GM12878 (cell line): ENCODE measurements around the gene KIAA1217. TPM values are rescaled to one million over a fixed set of nuclear protein-coding genes. Genes with fewer than 3 reads are reported as not detected.

ENCODE experiments used
- ATAC-seq: fragments of 200-7000 bp; cut with Tn5 transposase; 3 replicates; pipeline ENCODE4 v1.9.1; 2020; ENCODE audit warnings: mild to moderate bottlenecking, moderate library complexity
- BruUV-seq: library from RNA; stranded (reverse); fragments of 400-500 nt; replicated peaks from 2 replicates; lab custom pipeline; 2021; lab: Mats Ljungman, UMichigan
- CTCF ChIA-PET: fragments of 300-600 bp; sonication (Branson Sonifier 250); formaldehyde crosslinking; extraction: SDS; loops from one replicate; lab custom pipeline; 2021; ENCODE audit warnings: inconsistent platforms; lab: Yijun Ruan, JAX
- POLR2A ChIA-PET: fragments of 350-600 bp; formaldehyde crosslinking; extraction: SDS; loops from one replicate; lab custom pipeline; 2021; ENCODE audit warnings: inconsistent platforms; lab: Charles Lee
- RAD21 ChIA-PET: fragments of 300-600 bp; sonication (Branson Sonifier 250); formaldehyde crosslinking; loops from one replicate; lab custom pipeline; 2023; ENCODE audit warnings: antibody characterized with exemption; ENCODE audit not compliant: unreplicated experiment; lab: Charles Lee
- SMC1A ChIA-PET: fragments of 300-600 bp; sonication (Branson Sonifier 250); formaldehyde crosslinking; loops from one replicate; lab custom pipeline; 2023; ENCODE audit not compliant: unreplicated experiment, uncharacterized antibody; lab: Charles Lee
- DNase-seq: peaks from one replicate; pipeline ENCODE4 v3.0.0-alpha.2; 2011; ENCODE audit warnings: low read depth, low spot score
- FAIRE-seq: peaks from 3 replicates; lab custom pipeline; 2011; peaks lifted over from hg19 to GRCh38; lab: Jason Lieb, UNC
- H2AFZ ChIP-seq: 2 replicates; pipeline ENCODE4 v1.6.0; 2011; ENCODE audit warnings: low read depth, low read length, control low read depth; ENCODE audit not compliant: control insufficient read depth
- H3K27ac ChIP-seq: 2 replicates; pipeline ENCODE4 v1.5.1; 2011; ENCODE audit warnings: control low read depth; ENCODE audit not compliant: control insufficient read depth, insufficient read depth
- H3K27me3 ChIP-seq, 2 experiments: replicated peaks in 1 of 2; 2 replicates each; pipeline versions ENCODE4 v1.6.0 to v1.6.1; 2011; ENCODE audit warnings: low read length in 1 of 2; ENCODE audit not compliant: control insufficient read depth in 2 of 2, insufficient read depth in 2 of 2
- H3K36me3 ChIP-seq, 2 experiments: 2 replicates each; pipeline ENCODE4 v1.5.1; 2011; ENCODE audit warnings: low read length in 1 of 2; ENCODE audit not compliant: control insufficient read depth in 2 of 2, insufficient read depth in 2 of 2
- H3K4me1 ChIP-seq: 2 replicates; pipeline ENCODE4 v1.6.1; 2011; ENCODE audit warnings: mild to moderate bottlenecking, low read length, moderate library complexity, mixed read lengths; ENCODE audit not compliant: control insufficient read depth, insufficient read depth
- H3K4me2 ChIP-seq: 2 replicates; pipeline ENCODE4 v1.6.0; 2011; ENCODE audit warnings: control low read depth; ENCODE audit not compliant: control insufficient read depth, insufficient read depth
- H3K4me3 ChIP-seq: fragments of 200-600 bp; sonication (generic); 2 replicates; pipeline ENCODE4 v1.5.1; 2016
- H3K79me2 ChIP-seq: 2 replicates; pipeline ENCODE4 v1.6.0; 2011; ENCODE audit warnings: low read length; ENCODE audit not compliant: control insufficient read depth, insufficient read depth
- H3K9ac ChIP-seq: 2 replicates; pipeline ENCODE4 v1.8.0; 2011; ENCODE audit warnings: low read length, control low read depth, mixed read lengths; ENCODE audit not compliant: control insufficient read depth, insufficient read depth
- H3K9me3 ChIP-seq: replicated peaks from 3 replicates; pipeline ENCODE4 v1.5.1; 2011; ENCODE audit warnings: mild to moderate bottlenecking, low read length; ENCODE audit not compliant: control insufficient read depth, insufficient read depth
- H4K20me1 ChIP-seq: 2 replicates; pipeline ENCODE4 v1.6.0; 2011; ENCODE audit not compliant: control insufficient read depth, insufficient read depth
- CEBPB ChIP-seq, 2 experiments: fragments of 150-350 bp in 1 of 2; IDR thresholded peaks; 2 replicates each; pipeline ENCODE4 v1.6.1; 2012 to 2014; ENCODE audit warnings: low read depth in 2 of 2, low read length in 2 of 2, borderline replicate concordance in 1 of 2, inconsistent platforms in 1 of 2
- LARP7 ChIP-seq: fragments of 450-650 bp; IDR thresholded peaks from 2 replicates; pipeline ENCODE4 v1.6.1; 2017; ENCODE audit warnings: mild to moderate bottlenecking
- NR2C1 ChIP-seq: fragments of 450-650 bp; IDR thresholded peaks from 2 replicates; pipeline ENCODE4 v1.6.1; 2017; ENCODE audit warnings: antibody characterized with exemption, mild to moderate bottlenecking, moderate library complexity
- RAD21 ChIP-seq: IDR thresholded peaks from 2 replicates; pipeline ENCODE4 v1.6.1; 2011; ENCODE audit warnings: mild to moderate bottlenecking, low read depth, low read length, moderate library complexity; ENCODE audit not compliant: insufficient read depth
- RB1 ChIP-seq: fragments of 450-650 bp; formaldehyde crosslinking; IDR thresholded peaks from 2 replicates; pipeline ENCODE4 v1.6.1; 2017; ENCODE audit warnings: mild to moderate bottlenecking, borderline replicate concordance
- STAT1 ChIP-seq: fragments of 450-650 bp; conservative IDR thresholded peaks from 2 replicates; pipeline ENCODE4 v1.6.1; 2014; ENCODE audit warnings: antibody characterized with exemption, mild to moderate bottlenecking
- WGBS: methylation state at CpG from one replicate; pipeline ENCODE4 v1.1.6; 2016; ENCODE audit warnings: low lambda C conversion rate; ENCODE audit not compliant: insufficient replicate concordance, insufficient coverage; ENCODE audit errors: missing lambda C conversion rate; 5-methylcytosine and 5-hydroxymethylcytosine counted together
- in situ Hi-C: fragments of 300-500 bp; cut with MboI; formaldehyde crosslinking; loops from 9 replicates; pipeline ENCODE4 v1.14.3; 2018; ENCODE audit warnings: mixed read lengths
- intact Hi-C: fragments of 100-400 bp; cut with micrococcal nuclease; formaldehyde crosslinking; loops from one replicate; pipeline ENCODE4 v1.14.2; 2022; ENCODE audit not compliant: unreplicated experiment
- polyA plus RNA-seq, 11 experiments: library from polyadenylated mRNA; depleted of rRNA in 4 of 11; unstranded in 6 of 11; stranded (reverse) in 5 of 11; fragments of >200 nt; fragmentation: Nextera tagmentation in 4 of 11; fragmentation: Illumina TruSeq in 1 of 11; extraction: Ambion mirVana in 4 of 11; extraction: Trizol in 1 of 11; gene quantifications; 1 replicate in 1 of 11; 2 replicates in 10 of 11; pipeline versions ENCODE4 v1.2.1 to v1.2.3, GENCODE V29; 2011 to 2016; ENCODE audit warnings: inconsistent platforms in 2 of 11, missing spikeins in 2 of 11, low read depth in 1 of 11
- total RNA-seq, 4 experiments: library from RNA; depleted of rRNA in 3 of 4; stranded (reverse); fragments of >200 nt in 3 of 4; fragmentation: Illumina TruSeq in 1 of 4; extraction: Trizol in 1 of 4; gene quantifications; 2 replicates each; pipeline versions ENCODE4 v1.2.1 to v1.2.3, GENCODE V29; 2013 to 2021
- TF ChIP-seq, protein P1 (sequence below): fragments of 450-650 bp; IDR thresholded peaks from 2 replicates; pipeline ENCODE4 v1.6.1; 2017; ENCODE audit warnings: mild to moderate bottlenecking, moderate library complexity
- TF ChIP-seq, protein P2 (sequence below): fragments of 150-350 bp; IDR thresholded peaks from 2 replicates; pipeline ENCODE4 v1.6.1; 2014; ENCODE audit warnings: mild to moderate bottlenecking, low read depth, low read length

Gene KIAA1217
- total and polyA plus RNA-seq, 10 of the 15 experiments (the other 5 are each of a cell fraction or from before 2014, with no cell fraction given): 0.57 to 3.8 (median 2.1) TPM

- FAIRE-seq (no peak), ATAC-seq (no peak), DNase-seq (no peak)
- no peak overlapping the region for H3K4me3 ChIP-seq
- no peak overlapping the region for H3K27ac ChIP-seq
- H3K36me3 ChIP-seq: no peaks in the 10 kb centered on the region
- intact Hi-C loops: no loop called here
- BruUV-seq: no TSS peak
- H2AFZ ChIP-seq: no peak overlapping the region
- ChIA-PET POLR2A (no interaction called here), RAD21 (interaction anchor here (1.7 kb wide), 1 partner anchor 259 kb away, joined by 3 read pairs; the partner anchor contains the start of gene KIAA1217), SMC1A (interaction anchor here (1.1 to 1.5 kb wide), 2 partner anchors 20 to 49 kb away, joined by 3 read pairs; no protein-coding TSS in a partner anchor), CTCF (interaction anchor here (0.9 kb wide), 1 partner anchor 36 kb away, joined by 4 read pairs; no protein-coding TSS in a partner anchor)
- TF ChIP-seq RB1: no peak
- peaks cover 15% of the 10 kb centered on the region for H3K4me1 ChIP-seq
- H4K20me1 ChIP-seq: no peaks in the 10 kb centered on the region
- no peak overlapping the region for H3K9ac ChIP-seq
- H3K4me2 ChIP-seq: no peak overlapping the region
- H3K79me2 ChIP-seq: no peaks in the 10 kb centered on the region
- H3K9me3 ChIP-seq: no peaks in the 10 kb centered on the region
- H3K27me3 ChIP-seq: no peaks in the 10 kb centered on the region
- 76% methylated on average over 6 of the region's 6 CpGs for WGBS
- in situ Hi-C loops: no loop called here
Measured at GRCh38 chr10:24468281-24468751, 259.4 kb downstream of the KIAA1217 start.

DNA sequence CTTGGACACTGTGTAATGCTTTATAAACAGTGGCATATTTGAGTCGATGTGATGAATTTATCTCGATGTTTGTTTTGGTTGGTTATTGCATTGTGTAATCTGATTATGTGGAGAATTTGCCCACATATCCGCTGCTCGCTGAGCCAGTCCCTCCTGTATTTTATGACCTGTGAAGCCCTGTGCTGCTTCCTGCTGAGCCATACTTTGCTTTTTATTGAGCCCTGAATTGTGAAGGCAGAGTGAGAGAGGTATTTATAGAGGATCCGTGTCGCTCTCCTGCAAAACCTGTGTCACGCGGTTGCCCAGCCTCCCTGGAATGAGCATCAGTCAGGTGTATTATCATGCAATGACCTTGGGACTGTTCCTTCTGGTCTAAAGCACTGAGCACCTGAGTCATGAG lies 261.1 kb downstream of the KIAA1217 start:
- no TSS peak for BruUV-seq
- WGBS: 79% methylated on average over 8 of the region's 8 CpGs
- no peak for TF ChIP-seq LARP7
- TF ChIP-seq STAT1: no peak
- TF ChIP-seq NR2C1: no peak
- TF ChIP-seq, protein P1, sequence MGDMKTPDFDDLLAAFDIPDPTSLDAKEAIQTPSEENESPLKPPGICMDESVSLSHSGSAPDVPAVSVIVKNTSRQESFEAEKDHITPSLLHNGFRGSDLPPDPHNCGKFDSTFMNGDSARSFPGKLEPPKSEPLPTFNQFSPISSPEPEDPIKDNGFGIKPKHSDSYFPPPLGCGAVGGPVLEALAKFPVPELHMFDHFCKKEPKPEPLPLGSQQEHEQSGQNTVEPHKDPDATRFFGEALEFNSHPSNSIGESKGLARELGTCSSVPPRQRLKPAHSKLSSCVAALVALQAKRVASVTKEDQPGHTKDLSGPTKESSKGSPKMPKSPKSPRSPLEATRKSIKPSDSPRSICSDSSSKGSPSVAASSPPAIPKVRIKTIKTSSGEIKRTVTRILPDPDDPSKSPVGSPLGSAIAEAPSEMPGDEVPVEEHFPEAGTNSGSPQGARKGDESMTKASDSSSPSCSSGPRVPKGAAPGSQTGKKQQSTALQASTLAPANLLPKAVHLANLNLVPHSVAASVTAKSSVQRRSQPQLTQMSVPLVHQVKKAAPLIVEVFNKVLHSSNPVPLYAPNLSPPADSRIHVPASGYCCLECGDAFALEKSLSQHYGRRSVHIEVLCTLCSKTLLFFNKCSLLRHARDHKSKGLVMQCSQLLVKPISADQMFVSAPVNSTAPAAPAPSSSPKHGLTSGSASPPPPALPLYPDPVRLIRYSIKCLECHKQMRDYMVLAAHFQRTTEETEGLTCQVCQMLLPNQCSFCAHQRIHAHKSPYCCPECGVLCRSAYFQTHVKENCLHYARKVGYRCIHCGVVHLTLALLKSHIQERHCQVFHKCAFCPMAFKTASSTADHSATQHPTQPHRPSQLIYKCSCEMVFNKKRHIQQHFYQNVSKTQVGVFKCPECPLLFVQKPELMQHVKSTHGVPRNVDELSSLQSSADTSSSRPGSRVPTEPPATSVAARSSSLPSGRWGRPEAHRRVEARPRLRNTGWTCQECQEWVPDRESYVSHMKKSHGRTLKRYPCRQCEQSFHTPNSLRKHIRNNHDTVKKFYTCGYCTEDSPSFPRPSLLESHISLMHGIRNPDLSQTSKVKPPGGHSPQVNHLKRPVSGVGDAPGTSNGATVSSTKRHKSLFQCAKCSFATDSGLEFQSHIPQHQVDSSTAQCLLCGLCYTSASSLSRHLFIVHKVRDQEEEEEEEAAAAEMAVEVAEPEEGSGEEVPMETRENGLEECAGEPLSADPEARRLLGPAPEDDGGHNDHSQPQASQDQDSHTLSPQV: no peak
- no peak for TF ChIP-seq CEBPB (IDR thresholded peaks at IDR 0.05; ENCODE audit: borderline replicate concordance in 1 of 2, low read depth in 2 of 2, low read length in 2 of 2)
- no peak for TF ChIP-seq RAD21
- TF ChIP-seq, protein P2, sequence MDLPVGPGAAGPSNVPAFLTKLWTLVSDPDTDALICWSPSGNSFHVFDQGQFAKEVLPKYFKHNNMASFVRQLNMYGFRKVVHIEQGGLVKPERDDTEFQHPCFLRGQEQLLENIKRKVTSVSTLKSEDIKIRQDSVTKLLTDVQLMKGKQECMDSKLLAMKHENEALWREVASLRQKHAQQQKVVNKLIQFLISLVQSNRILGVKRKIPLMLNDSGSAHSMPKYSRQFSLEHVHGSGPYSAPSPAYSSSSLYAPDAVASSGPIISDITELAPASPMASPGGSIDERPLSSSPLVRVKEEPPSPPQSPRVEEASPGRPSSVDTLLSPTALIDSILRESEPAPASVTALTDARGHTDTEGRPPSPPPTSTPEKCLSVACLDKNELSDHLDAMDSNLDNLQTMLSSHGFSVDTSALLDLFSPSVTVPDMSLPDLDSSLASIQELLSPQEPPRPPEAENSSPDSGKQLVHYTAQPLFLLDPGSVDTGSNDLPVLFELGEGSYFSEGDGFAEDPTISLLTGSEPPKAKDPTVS: no peak

More for the DNA sequence above, 261.1 kb downstream of the KIAA1217 start:
- ATAC-seq (no peak), FAIRE-seq (no peak), DNase-seq (no peak)
- ChIA-PET SMC1A (no interaction called here), CTCF (no interaction called here), RAD21 (no interaction called here), POLR2A (no interaction called here)
- in situ Hi-C loops: no loop called here
- no peak overlapping the region for H3K4me3 ChIP-seq
- H4K20me1 ChIP-seq: no peaks in the 10 kb centered on the region
- no peaks in the 10 kb centered on the region for H3K79me2 ChIP-seq
- H3K9ac ChIP-seq: no peak overlapping the region
- H3K27me3 ChIP-seq: no peaks in the 10 kb centered on the region
- no peak overlapping the region for H3K27ac ChIP-seq
- no peak overlapping the region for H2AFZ ChIP-seq
- no peaks in the 10 kb centered on the region for H3K36me3 ChIP-seq
- H3K9me3 ChIP-seq: no peaks in the 10 kb centered on the region; the same call in 2 of the 3 replicates
- H3K4me1 ChIP-seq: peaks cover 6% of the 10 kb centered on the region; the same call in 1 of the 2 replicates
- intact Hi-C loops: no loop called here
- no peak overlapping the region for H3K4me2 ChIP-seq
